Activated effector memory CD4-positive, alpha-beta T cell treated with anti-CD3 and anti-CD28 coated beads, Interleukin-2, amount 50 U/mL, for 16 hours (primary cell): ENCODE measurements around the gene ATAD3A.
"Not testable (repeated sequence)": the region's sequence is repeated elsewhere in the genome, so short reads cannot be mapped to it uniquely, and the experiment has no call there.

ENCODE experiments used
- DNase-seq: peaks from one replicate; pipeline ENCODE4 v3.0.0-alpha.2; 2020

Gene ATAD3A

DNA sequence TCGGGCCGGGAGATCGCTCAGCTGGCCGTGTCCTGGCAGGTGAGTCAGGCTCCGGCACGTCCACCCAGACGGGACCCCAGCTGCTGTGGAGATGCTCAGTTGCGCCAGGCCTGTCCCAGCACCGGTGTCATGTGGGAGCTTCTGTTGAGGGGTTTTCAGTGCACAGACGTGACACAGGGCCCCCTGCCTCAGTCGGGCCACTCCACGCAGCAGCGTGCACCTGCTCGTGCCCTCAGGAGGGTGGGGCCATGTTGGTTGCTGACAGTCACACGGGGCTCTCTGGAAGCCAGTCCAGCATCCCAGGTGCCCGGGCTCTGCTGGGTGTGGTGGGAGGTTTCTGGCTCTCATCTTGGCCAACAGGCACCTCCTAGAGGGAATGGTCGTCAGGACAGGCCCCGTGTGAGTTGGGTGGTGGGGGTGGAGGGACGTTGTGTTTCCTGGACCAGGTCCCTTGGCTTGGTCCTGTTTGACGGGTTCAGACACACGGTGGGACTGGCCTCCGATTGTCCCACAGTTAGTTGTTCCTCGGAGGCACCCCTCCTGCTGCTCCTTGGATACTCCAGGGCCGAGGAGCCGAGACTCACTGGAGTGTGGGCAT is 21.2 kb upstream of the ATAD3A start:
- DNase-seq, result no peak

DNA sequence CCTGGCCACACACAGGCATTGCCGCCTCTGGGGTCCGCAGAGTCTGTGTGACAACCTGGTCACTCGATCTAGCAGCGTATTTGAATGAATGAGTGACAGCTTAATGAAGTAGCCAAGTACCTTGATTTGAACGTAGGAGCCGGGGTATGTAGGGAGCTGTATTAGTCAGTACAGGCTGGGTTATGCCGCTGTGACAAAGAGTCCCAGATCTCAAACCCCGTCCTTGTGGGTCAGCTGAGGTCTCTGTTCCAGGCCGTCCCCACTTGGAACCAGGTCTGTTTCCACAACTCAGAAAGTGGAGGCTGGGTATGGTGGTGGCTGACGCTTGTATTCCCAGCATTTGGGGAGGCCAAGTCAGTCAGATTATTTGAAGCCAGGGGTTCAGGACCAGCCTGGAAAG is 20.4 kb upstream of the ATAD3A start:
- no peak for DNase-seq

DNA sequence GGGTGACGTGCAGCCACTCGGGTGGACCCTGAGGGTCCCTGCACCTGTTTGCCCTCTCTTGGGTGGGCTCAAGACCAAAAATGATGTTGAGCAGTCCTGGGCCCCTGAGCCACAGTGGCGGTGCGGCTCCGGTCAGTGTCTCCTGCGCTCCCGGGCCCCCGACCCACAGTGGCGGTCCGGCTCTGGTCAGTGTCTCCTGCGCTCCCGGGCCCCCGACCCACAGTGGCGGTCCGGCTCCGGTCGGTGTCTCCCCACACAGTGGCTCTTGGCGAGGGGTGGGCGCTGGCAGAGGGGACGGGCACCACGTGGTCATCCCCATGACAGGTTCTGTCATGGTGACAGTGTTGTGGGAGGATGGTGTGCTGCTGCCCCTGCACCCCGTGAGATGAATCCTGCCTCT is 17.7 kb upstream of the ATAD3A start:
- not testable (repeated sequence) for DNase-seq

DNA sequence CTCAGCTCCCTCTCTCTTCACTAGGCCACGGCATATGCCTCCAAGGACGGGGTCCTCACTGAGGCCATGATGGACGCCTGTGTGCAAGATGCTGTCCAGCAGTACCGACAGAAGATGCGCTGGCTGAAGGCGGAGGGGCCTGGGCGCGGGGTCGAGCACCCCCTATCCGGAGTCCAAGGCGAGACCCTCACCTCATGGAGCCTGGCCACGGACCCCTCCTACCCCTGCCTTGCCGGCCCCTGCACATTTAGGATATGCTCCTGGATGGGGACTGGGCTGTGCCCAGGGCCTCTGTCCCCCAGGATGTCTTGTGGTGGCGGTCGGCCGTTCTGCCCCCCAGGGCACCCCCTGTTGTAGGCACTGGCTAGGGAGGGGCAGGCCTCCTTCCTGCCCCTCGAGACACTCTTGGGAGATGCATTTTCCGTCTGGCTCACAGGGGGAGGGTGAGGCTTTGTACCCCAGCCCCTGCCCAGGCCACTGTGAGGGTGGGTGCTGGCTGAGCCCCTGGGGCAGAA is 16.4 kb upstream of the ATAD3A start:
- DNase-seq, result not testable (repeated sequence)

DNA sequence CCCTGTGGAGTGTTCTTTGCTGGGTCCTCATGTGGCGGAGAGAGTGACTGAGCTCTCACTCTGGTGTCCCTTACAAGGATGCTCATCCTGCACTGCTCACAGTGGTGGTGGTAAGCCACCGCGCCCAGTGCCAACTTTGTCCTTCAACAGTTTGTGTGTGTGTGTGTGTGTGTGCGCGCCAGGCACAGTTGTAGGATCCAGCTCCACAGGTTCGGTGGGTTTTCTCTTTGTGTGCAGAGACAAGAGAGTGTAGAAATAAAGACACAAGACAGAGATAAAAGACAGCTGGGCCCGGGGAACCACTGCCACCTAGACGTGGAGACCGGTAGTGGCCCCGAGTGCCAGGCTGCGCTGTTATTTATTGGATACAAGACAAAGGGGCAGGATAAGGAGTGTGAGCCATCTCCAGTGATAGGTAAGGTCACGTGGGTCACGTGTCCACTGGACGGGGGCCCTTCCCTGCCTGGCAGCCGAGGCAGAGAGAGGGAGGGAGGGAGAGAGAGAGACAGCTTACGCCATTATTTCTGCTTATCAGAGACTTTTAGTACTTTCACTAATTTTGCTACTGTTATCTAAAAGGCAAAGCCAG is 7.1 kb upstream of the ATAD3A start:
- DNase-seq, result peak; percentile 90

DNA sequence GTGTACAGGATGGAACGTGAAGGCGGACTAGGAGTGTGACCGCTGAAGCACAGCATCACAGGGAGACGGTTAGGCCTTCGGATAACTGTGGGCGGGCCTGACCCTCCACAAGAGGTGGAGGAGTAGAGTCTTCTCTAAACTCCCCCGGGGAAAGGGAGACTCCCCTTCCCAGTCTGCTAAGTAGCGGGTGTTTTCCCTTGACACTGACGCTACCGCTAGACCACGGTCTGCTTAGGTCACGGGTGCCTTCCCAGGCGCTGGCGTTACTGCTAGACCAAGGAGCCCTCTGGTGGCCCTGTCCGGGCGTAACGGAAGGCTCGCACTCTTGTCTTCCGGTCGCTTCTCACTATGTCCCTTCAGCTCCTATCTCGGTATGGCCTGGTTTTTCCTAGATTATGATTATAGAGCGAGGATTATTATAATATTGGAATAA is 6.6 kb upstream of the ATAD3A start:
- not testable (repeated sequence) for DNase-seq

DNA sequence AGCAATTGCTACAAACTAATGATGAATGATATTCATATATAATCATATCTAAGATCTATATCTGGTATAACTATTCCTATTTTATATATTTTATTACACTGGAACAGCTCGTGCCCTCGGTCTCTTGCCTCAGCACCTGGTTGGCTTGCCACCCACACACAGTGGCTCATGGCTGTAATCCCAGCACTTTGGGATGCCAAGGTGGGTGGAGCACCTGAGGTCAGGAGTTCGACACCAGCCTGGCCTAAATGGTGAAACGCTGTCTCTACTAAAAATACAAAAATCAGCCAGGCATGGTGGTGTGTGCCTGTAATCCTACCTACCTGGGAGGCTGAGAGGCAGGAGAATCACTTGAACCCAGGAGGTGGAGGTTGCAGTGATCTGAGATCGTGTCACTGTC is 6.2 kb upstream of the ATAD3A start:
- DNase-seq, result not testable (repeated sequence)

DNA sequence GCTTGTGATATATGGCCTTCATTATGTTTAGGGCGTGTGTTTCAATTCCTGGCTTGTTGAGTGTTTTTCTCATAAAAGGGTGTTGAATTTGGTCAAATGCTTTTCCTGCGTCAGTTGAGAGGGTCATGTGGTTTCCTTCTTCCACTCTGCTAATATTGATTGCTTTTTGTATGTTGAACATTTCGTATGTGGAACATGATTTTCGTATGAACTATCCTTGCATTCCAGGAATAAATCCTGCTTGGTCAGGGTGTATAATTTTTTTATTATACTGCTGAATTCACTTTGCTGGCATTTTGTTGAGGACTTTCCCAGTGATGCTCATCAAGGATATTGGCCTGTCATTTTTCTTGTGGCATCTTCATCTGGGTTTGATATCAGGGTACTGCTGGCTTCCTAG is 4.7 kb upstream of the ATAD3A start:
- DNase-seq, result no peak

DNA sequence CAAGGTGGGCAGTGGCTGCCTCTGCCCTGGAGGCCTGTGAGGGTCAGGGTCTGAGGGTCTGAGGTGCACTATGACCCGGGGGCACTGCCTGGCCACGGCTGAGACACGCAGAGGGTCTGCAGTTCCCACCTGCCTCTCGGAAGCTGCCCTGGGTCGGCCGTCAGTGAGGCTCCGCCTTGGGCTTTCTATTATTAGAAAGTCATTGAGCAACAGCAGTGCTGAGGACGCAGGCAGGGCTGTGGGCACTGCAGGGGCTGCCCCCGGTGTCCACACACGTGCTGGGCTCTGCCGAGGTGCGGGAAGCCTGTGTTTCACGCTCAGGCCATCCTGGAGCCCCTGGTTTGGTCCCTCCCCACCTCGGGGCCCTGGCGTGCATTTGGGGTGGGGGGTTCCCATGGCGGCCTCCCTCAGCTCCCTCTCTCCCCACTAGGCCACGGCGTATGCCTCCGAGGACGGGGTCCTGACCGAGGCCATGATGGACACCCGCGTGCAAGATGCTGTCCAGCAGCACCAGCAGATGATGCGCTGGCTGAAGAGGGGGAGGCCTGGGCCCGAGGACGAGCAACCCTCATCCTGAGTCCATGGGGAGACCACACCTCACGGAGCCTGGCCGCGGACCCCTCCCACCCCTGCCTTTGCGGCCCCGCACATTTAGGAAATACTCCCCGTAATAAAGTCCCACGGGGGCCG is 3.0 kb upstream of the ATAD3A start:
- DNase-seq, result not testable (repeated sequence)

DNA sequence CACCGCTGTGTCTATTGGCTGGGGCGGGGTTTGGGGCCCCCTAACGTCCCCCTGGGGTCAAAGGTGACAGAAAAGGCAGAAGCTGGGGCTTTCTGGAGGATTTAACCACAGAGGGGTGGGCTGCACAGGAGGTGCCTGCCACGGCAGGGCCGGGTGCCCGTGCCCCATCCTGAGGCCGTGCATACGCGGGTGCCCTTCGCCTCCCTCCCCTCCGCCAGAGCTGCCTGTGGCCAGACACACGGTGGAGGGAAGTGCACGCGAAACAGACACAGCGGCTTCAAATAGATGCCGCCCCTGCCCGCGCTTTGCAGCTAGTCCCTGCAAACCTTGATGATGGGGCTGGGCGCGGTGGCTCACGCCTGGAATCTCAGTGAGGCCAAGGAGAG is 2.5 kb upstream of the ATAD3A start:
- DNase-seq, result not testable (repeated sequence)

DNA sequence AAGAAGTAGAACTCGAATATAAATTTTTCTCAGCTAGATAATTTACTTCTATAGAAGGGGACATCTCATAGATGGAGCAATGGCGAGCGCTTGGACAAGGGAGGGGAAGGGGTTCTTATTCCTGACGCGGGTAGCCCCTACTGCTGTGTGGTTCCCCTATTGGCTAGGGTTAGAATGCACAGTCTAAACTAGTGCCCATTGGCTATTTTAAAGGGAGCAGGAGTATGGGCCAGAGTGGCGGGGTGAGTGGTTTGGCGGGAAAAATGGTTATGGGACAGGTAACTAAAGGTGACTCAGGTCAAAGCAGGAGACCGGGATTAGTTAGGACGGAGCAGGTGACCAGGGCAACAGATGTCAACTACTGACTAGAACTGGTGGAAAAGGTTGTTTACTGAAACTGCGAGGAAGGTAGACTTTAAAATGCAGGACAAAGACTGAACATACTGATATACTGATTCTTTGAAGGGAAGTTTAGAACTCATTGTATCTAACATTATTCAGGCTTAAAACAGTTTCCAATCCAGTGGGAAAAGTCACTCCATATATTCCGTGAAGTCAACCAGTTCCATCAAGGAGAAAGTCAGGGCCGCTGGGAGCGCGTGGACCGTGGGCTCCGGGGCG is 940 bp upstream of the ATAD3A start:
- DNase-seq, result no peak

DNA sequence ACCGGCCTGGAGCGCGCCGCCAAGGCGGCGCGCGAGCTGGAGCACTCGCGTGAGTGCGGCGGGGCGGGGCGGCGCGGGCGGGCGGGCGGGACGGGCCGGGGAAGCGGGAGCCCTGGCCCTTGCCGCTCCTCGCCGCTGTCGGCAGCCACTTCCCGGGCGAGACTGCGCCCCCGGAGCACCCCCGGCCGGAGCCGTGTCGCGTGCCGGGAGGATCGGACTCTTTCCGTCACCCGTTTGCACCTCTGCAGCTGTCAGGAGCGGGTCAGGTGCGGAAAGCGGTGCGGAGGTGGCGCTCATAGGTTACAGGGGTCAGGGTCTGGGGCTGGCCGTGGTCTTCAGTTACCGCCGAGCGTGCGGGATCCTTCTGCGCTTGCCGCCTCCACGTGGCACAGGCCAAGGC is 463 bp downstream of the ATAD3A start:
- peak; percentile 72 for DNase-seq

DNA sequence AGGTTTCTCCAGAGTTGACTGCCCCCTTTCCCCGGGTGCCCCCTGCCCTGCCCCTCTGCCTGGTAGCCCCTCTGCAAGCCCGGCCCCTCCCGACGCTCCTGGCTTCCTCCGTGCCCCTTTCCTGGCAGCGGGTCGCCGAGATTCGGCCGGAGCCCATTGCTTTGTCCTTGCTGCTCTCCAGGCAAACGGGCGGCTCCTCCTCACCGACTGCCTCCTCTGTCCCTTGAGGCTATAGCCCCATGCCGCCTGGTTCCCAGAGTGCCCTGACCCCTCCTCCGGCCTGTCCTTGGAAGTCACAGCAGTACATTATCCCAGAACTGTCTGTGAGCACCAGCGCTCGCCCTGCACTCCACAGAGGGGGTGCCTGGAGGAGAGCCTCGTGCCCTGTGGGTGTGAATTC is 1.7 kb downstream of the ATAD3A start:
- not testable (repeated sequence) for DNase-seq

DNA sequence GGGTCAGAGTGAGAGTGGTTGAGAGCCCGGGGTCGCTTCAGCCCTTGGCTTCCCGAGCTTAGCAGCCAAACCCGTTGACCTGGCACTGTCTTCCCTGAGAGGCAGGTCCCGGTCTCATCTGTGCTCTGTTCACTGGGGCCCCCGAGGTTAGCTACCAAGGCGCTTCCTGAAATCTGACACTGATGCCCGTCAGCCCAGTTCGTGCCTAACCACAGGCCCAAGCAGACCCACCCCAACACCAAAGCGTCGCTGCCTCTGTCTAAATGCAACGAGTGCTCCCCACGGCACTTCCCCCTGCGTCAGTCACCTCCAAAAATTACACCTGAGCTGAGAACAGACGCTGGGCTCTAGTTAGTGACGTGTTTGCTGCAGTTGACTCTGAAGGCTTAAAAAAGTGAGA is 2.4 kb downstream of the ATAD3A start:
- not testable (repeated sequence) for DNase-seq

DNA sequence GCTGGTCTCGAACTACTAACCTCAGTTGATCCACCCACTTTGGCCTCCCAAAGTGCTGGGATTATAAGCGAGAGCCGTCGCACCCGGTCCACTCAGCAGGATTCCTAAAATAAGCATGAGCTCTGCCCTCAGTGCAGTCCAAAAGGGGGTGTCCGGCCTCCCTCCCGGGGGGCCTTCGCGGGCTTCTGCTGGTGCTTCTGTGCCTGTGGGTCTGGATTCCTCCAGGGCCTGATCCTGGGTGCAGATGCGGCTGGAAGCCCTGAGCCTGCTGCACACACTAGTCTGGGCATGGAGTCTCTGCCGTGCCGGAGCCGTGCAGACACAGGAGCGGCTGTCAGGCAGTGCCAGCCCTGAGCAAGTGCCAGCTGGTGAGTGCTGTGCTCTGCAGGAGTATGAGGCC is 5.0 kb downstream of the ATAD3A start:
- DNase-seq, result not testable (repeated sequence)

DNA sequence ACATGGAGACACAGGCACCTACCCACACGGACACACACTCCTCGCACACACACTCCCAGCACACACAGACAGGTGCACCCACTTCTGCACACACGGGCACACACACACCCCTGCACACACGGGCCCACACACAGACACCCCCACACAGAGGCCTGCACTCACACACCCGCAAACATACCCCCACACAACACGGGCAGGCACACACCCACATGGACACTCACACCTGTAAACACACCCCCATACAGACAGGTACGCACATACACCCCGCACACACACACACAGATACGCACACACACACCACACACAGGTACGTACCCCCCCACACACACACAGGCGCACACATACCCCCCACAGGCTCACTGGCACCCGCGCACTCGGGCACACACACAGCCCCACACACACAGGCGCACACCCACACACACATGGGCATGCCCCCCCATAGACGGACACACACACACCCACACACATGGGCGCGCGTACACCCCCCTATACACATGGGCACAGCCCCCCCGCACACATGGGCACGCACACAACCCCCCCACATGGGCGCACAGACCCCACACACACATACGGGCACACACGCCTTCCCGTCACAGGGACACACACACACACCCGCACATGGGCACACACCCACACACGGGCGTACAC is 6.1 kb downstream of the ATAD3A start:
- no peak for DNase-seq

DNA sequence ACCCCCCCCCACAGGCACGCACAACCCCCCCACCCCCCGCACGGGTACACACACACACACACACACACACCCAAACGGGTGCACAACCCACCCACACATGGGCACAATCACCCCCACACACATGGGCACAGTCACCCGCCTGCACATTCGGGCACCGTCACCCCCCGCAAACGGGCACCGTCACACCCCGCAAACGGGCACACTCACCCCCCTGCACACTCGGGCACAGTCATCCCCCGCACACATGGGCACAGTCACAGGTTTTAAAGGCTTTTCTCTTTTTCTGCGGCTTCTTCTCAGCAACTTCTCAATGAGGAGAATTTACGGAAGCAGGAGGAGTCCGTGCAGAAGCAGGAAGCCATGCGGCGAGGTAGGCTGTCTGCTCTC is 6.7 kb downstream of the ATAD3A start:
- not testable (repeated sequence) for DNase-seq

DNA sequence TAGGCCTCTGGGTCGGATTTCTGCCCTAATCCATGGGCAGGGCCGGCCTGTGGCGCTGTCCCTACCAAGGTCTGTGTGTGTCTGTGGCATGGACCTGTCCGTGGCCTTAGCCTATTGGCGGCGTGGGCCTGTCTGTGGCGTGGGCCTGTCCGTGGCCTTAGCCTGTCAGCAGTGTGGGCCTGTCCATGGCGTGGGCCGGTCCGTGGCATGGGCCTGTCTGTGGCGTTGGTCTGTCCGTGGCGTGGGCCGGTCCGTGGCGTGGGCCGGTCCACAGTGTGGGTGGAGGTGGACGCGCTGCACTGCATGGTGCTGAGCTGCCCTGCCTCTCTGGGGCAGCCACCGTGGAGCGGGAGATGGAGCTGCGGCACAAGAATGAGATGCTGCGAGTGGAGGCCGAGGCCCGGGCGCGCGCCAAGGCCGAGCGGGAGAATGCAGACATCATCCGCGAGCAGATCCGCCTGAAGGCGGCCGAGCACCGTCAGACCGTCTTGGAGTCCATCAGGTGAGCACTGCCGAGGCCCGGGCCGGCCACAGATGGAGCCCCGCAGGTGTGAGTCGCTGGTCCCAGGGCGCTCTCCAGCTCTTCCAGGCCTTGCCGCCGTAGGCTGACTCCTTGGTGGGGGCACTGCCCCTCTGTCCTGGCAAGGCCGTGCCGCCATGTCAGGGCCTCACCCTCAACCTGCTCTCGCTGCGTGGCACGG is 8.0 kb downstream of the ATAD3A start:
- not testable (repeated sequence) for DNase-seq

DNA sequence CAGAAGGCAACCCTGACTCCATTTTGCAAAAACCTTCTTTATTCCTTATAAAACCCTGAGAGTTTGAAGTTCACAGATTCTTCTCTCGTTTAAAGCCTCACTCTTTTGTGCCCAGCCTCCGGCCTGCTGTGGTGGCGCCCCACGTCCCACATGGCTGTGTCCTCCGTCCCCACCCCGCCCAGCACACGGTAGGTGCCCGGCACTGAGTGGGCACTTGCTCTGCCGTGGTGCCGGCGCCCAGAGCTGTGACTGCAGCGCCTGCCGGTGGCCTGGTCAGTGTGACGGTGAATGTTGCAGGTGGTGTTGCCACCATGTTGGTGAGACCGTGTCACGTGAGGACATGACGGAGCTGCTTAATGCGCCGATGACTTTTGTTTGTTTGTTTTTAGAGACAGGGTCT is 9.4 kb downstream of the ATAD3A start:
- no peak for DNase-seq

DNA sequence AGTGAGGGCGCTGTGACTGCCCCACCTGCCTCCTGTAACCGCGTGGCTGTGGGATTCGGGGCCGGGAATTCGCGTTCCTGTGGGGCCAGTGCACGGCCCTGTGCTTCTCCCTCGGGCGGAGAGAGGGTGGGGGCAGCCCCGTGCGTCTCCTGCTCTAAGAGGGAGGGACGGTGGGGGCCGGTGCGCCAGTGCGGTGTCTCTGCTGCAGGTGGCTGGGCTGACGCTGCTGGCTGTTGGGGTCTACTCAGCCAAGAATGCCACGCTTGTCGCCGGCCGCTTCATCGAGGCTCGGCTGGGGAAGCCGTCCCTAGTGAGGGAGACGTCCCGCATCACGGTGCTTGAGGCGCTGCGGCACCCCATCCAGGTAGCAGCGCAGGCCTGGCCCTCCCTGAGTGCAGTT is 10.6 kb downstream of the ATAD3A start:
- not testable (repeated sequence) for DNase-seq

DNA sequence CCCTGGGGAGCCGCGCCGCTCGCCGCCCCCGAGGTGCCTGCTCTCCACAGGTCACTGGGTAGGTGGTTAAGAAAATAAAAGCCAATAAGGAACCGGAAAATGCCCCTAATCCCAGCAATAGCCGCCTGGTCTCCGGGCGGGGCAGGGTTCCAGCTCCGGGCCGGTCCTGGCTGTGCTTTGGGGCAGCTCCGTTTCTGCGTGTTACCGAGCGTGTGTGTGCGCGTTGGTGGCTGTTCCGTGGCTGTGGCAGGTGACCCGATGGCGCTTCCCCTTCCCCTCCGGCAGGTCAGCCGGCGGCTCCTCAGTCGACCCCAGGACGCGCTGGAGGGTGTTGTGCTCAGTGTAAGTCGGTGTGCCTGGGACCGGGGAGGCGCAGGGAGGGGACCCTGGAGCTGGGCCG is 11.3 kb downstream of the ATAD3A start:
- DNase-seq, result not testable (repeated sequence)

DNA sequence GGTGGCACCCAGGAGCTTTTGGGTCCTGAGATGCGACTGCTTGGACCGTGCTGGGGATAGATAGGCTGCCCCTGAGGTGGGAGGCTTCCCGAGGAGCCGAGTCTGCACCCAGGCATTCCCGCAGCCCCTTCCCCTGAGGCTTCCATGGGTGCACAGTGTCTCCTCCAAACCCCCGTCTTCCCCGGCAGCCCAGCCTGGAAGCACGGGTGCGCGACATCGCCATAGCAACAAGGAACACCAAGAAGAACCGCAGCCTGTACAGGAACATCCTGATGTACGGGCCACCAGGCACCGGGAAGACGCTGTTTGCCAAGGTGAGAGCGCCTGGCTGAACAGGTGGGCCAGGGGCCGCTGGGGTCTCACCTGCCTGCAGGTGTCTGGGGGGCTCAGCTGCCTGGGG is 11.7 kb downstream of the ATAD3A start:
- not testable (repeated sequence) for DNase-seq
